GM19463 (cell line): ENCODE measurements around the gene CCDC97.
A peak's percentile ranks its signal among the peaks of the same experiment; 100 is the strongest.

Source experiments
- ATAC-seq: cut with Tn5 transposase; IDR thresholded peaks from one replicate; pipeline ENCODE4 v1.9.1; 2021; ENCODE audit warnings: mild to moderate bottlenecking, moderate library complexity; ENCODE audit not compliant: unreplicated experiment

The CCDC97 gene

DNA sequence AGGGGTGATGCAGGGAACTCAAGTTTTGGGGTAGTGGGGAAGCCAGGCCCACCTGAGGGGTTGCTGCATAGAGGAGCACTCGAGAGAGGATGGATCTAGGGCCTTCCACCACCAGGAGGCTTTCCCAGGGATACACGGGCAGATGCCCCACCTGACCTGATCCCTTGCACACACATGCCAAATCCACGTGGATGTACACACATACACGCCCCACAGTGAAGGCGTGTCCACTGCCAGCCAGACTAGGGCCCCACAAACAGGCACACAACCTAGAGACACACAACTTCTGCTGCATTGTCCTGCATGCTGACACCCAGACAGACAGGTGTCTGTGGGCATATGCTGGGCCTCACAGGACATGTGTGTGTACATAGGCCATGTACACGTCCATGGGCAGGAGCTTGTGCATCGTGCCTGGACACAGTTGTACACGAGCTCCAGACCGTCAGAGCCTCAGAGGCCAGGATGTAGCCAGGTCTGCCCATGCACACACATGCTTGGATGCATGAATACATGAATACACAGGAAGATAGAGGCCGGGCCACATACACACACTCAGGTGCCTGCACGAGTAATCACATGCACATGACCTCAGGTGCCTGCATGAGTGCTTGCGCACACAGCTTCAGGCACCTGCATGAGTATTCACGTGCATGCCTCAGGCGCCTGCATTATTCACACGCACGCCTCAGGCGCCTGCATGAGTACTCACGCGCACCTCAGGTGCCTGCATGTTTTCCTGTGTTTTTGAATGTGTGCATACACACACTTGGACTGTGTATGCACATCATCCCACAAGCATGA, 8.9 kb downstream of the CCDC97 start:
- ATAC-seq, result no peak

DNA sequence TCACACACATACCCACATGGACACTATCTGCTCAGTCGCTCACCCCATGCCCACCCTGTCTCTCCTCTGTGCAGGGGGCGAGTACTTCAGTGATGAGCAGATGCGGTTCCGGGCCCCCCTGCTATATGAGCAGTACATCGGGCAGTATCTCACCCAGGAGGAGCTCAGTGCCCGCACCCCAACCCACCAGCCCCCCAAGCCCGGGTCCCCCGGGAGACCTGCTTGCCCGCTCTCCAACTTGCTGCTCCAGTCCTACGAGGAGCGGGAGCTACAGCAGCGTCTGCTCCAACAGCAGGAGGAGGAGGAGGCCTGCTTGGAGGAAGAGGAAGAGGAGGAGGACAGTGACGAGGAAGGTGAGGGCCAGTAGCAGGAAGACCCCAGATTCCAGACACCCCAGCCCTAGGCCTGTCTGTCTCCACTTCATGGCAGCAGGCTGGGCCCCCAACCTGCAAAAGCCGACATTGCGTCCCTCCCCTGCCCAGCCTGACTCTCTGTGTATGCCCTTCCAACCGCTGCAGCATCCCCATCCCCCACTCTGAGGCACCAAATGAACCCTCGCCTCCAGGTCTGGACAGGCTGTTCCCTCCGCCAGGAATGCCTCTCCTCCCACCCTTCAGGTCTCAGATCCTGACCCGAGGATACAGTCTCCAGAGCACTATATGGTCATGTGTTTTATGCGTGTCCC, 9.7 kb downstream of the CCDC97 start:
- no peak for ATAC-seq

DNA sequence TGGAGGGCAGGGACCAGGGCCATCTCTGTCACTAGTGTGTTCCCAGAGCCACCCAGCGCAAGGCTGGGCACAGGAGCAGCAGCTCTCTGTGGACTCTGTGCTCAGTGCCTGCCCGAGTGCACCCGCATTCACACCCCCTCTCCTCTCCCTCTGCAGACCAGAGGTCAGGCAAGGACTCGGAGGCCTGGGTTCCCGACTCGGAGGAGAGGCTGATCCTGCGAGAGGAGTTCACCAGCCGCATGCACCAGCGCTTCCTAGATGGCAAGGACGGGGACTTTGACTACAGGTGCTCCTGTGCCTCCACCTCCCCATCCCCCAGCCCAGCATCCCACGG, 10.2 kb downstream of the CCDC97 start:
- ATAC-seq, result no peak

DNA sequence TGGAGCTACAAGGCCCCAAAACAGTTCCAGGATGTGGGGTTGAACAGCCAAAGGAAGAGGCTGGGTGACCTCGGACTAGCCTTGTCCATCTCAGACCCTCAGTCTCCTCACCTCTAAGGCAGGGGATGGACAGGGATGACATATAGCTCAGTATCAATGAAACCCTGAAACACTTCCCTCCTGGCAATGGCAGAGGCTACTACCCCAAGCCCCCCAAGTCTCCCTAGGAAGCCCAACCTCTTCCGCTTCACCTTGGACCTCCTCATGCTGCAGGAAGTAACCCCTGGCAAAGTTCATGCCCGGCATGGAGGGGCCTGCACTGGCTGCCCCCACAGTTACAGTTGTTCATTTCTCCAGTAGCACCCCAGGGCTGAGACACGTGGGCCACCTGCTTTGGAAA, 10.6 kb downstream of the CCDC97 start:
- ATAC-seq, result no peak

DNA sequence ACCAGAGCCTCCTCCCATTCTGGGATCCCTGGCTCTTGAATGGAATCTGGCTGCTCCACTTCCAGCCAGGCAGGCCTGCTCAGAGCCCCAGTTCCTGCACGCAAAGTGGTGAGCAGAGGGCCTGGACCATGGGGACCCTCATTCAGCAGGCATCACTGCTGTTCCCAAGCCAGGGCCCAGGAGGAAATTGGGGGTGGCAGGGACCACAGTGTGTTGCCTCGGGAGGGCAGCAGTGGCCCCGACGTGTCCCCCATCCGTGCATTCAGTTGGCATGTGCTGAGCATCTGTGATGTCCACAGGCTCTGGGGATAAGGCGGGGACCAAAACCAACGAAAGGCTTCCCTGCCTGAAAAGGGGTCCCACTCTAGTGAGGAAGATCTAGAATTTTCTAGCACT, 11.2 kb downstream of the CCDC97 start:
- no peak for ATAC-seq

DNA sequence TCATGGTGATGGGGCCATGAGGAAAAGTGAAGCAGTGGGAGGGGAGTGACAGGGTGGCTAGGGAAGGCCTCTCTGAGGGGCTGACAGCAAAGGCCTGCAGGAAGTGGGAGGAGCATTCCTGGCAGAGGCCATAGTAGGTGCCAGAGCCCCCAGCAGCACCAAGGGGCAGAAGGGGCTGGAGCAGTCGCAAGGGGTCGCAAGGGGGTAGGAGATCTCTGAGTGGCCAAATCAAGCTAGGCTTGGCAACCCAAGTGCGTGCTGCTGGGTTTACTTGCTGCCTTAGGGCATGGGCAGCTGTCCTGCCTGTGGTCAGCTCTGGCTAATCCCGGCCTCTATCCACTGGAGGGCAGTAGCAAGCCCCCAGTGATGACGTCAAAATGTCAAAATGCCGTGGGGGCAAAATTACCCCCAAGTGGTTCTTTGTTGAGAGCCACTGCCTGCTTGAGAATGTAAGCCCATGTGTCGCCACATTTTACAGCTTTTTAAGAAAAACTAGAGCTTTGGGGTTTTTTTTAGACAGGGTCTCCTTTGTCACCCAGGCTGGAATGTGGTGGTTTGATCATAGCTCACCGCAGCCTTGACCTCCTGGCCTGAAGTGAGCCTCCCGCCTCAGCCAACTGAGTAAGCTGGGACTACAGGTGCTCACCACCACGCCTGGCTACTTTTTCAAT, 11.8 kb downstream of the CCDC97 start:
- no peak for ATAC-seq

DNA sequence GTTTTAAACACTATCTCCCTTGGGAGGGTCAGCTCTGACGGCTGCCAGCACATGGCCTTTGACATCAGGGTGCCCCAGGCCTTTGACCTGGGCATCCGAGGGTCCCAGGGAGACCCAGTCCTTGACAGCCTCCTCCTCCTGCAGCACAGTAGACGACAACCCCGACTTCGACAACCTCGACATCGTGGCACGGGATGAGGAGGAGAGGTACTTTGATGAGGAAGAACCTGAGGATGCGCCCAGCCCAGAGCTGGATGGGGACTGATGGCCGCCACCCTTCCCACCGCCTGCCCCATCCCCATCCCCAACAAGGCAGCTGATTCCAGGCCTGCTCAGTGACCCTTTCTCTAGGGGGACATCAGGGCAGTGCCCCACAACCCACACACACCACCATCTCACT, 12.5 kb downstream of the CCDC97 start:
- ATAC-seq, result no peak

DNA sequence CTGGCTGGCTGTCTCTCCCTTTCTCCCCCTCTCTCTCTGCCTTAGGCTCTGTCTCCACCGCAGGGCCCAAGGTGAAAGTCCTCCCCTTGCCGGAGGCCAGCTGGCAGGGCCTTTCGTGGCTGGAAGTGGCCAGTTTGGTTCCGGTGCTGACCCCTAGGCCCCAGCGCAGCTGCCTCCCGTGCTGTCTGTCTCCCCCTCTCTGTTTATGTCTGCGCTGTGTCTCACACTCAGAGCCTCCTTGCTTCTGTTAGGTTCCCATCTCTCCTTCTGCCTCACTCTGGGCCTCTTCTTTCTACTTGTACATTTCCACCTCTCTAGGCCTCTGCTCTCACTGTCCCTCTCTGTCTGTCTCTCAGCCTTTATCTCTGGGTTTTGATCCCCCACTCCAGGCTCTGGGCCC, 13.1 kb downstream of the CCDC97 start:
- no peak for ATAC-seq

DNA sequence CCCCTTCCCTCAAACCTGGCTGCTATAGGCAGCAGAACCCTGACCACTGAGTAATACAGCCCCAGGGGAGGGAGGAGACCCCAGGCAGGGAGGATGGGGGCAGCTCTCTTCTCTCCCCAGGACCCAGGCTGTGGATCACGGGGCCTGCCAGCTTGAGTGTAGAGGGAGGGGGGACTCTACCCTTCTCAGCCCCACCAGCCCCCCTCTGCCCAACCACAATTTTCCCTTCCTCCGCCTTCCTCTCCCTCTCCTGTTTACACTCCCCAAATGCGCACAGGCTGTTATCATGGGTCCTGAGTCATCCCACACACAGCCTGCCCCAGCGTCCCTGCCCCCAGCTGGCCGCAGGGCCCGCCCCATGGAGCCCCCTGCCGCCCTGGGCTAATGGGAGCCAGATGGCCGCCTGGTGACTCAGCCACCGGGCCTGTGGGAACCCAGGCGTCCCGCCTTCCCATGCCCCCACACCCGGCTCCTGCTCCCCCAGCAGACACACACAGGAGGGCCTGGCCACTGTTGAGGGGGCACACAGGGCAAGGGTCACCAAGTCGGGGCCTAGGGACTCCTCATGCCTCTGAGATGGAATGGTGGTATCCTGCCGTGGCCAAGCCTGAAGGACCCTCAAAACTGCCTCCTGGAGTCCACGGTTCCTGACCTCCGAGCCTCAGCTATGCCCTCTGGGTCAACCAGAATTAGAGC, 13.6 kb downstream of the CCDC97 start:
- no peak for ATAC-seq

DNA sequence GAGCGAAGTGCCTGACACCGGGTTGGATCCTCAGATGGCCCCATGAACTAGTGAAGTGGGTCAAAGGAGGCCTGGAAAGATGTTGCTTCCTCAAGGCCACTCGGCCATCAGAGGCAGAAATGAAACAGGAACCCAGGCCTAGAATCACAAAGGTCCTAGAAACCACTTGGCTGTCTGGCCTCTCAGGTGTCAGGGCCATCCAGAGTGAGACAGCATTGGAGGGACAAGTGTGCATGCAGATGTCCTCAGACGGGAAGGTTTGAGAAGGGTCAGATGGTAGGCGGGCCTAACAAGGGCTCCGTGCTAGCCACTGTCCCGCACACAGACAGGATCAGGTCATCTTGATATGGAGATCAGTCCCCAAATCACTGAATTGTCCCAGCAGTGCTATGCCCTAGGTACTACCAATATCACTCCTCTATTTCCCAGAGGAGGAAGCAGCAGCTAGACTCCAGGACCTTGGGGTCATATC, 14.3 kb downstream of the CCDC97 start:
- ATAC-seq, result no peak

DNA sequence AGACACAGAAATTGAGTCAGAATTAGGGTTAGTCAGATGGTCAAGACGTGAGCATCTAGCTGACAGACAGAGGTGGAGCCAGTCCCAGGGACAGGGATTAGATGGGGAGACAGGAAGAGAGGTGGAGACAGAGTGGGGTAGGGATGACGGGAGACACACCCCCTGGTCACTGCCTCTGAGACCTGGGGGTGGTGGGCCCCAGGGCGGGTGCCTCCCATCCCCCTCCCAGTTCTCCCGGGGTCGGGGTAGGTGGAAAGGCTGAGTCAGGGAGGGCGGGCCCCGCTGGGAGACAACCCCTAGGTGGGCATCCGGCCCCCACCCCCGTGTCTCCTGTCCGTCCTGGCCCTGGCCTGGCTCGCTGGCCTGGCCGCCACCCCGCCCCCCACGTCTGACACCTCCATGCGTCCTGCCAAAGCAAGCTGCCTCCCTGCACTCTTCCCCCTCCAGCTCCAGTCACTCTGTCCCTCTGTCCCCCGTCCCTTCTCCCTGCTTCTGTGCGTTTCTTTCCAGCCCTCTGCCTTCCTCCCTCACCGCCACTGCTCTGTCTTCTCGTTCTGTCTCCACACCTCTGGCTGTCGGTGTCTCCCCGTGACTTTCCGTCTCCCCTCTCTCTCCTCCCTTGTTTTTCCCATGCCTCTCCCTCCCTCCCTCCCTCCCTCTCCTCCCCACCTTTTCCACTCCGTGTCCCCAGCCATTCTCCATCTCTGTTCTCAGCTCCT, 15.1 kb downstream of the CCDC97 start:
- ATAC-seq, result no peak

DNA sequence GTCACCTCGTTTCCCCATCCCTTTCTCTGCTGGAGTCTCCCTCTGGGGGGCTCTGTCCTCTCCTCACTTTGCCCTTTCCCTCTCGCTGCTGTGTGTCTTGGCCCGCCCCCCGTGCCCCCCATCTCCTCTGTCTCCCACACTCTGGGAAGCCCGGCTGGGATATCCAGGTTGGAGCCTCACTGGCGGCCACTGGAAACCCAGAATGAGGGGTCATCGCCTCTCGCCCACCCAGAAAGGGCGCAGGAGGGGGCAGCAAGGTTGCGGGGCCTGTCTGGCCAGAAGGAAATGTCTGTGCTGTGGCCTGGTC, 15.6 kb downstream of the CCDC97 start:
- ATAC-seq, result no peak

DNA sequence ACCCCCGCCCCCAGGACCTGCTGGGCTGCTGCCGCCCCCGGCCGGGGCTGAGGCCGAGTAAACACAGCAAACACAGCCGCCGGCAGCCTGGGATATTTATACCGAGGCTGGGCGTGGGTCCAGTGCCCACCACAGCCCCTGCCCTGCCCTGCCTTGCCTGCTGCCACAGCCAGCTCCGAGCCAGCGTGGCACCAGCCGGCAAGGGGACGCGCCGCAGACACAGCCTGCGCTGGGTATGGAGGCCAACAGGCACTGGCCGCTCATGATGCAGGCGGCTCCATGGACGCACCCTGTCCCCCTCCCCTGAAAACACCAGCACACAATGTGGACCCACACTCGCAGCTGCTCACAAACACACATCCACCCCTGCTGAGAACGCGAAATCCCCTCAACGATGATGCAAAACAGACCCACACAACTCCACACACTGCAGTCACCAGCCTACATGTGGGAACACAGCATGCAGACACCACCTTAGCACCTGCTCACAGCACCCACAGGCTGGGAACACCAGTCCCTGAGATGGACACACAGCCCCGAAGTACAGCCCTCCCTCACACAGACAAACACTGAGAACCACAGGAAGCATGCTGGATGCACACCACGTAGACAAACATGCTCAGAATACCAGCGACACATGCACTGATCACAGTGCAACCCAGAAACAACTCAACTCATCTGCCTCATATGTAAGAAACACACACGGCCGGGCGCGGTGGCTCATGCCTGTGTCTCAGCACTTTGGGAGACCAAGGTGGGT, 16.2 kb downstream of the CCDC97 start:
- ATAC-seq, result no peak

DNA sequence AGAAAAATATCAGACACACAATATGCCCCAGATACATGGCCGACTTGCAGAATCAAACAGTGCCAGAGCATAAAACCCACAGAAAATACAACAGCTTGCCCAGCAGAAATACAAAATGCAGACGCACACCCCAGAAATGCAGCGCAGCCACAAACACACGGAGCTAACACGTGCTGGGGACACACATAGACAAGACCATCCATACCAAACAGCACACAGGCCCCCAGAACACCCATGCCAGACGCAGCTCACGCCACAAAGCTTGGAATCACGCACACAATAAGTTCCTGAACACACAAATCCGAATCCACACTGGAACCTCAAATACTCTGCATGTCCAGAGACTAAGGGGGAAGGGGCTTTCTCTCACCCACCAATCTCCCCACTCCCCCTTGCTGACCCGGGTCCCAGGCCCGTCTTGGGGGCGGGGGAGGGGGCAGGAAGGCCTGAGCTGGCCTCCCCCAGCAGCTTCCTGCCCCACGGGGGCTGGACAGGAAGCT, 17.2 kb downstream of the CCDC97 start:
- ATAC-seq, result no peak

DNA sequence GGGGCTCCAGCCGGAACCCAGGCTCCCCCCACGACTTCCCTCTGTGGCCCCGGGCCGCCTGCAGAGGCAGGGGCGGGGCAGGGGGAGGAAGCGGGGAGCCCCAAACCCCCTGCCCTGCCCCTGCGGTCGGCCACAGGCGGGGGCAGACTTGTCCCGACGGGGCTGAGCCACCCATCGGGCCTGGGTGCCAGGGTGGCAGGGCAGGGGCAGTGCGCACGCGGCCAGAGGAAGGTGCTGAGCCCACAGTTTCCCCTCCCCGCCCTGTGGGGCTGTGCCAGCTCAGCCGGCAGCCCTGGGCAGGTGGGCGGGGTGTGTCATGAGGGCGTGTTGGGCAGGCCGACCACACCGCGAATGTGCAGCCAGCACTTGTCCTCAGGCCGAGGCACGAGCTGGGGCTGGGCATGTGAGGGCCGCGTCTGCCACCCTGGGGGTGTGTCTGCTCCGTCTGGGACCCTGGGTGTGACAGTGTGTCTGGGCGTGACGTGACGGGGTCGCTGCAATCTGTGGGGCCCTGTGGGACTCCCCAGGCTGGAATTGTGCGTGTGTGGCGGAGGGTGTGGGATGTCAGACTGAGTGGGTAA, 17.7 kb downstream of the CCDC97 start:
- peak; percentile 72 for ATAC-seq

DNA sequence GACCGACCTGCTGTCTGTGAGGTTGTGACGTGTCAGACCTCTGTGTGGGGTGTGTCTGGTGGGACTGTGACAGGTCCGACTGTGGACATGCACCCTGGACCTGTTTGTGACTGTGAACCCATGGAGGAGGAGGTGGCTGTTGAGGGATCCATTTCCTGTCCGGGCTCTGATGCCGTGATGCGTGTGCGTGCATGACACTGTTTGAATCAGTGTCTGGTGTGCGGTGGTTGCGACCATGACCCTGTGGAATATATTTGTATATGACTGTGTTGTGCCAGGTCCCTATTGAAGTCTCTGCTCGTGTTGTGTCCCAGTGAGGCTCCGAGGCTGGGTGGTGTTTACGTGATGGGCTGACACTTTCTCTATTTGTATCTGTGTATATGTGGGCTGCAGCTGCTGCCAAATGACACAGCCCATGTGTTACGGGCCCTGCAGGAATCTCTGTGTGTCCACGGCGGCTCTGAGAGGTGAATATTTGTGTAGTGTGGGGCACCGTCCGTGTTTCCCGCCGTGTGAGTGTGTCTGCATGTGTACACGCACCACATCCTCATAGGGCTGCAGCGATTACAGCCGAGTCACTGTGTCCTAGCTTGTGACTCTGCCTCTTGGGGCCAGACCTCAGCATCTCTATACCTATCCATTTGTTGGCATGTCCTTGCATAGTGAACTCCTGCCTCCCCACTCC, 18.3 kb downstream of the CCDC97 start:
- no peak for ATAC-seq

DNA sequence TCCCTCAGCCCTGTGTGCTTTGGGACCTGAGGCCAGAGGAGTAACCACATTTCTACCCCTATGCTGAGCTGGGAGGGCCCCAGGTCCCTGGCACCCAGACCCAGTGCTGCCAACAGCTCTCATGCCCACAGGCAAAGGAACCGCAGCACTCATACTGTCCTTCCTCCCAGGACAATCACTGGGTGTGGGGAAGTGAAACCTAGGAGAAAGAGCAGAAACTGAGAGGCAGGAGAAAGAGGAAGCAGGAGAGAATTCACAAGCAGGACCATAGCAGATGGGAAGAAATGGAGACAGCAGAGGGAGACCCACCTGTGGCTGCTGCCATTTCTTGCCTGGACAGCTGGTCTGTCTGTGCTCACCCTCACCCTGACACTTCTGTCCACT, 18.9 kb downstream of the CCDC97 start:
- ATAC-seq, result no peak

DNA sequence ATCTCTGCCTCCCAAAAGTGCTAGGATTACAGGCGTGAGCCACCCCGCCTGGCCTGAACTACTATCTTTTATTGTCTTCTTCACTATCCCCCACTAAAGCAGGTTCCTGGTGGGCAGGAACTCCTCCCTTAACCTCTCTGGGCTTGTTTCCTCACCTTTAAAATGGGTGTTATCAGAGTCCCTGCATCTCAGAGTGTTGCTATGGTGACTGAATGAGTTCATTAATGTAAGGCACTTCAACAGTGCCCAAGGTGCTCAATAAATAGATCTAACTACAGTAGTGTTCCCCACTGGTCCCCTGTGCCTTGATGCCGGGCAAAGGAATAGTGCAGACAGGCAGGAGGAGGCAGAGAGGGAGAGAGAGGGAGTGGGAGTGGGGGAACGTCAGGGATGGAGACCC, 20.5 kb downstream of the CCDC97 start:
- no peak for ATAC-seq
